Panc1 (cell line): ENCODE data around the gene TDRKH. TPM values are rescaled to one million over a fixed set of nuclear protein-coding genes. Genes with fewer than 3 reads are reported as not detected.

Experiments
- ATAC-seq: fragments of 200-7000 bp; cut with Tn5 transposase; 2 replicates; pipeline ENCODE4 v1.9.1; 2020; ENCODE audit warnings: mild to moderate bottlenecking, moderate library complexity
- BruUV-seq: library from RNA; stranded (reverse); fragments of 400-500 nt; replicated peaks from 2 replicates; lab custom pipeline; 2021; lab: Mats Ljungman, UMichigan
- CTCF ChIA-PET: fragments of 300-600 bp; sonication (Branson Sonifier 250); formaldehyde crosslinking; loops from one replicate; lab custom pipeline; 2022; ENCODE audit warnings: antibody characterized with exemption; lab: Charles Lee
- POLR2A ChIA-PET: fragments of 300-600 bp; sonication (Branson Sonifier 250); formaldehyde crosslinking; loops from one replicate; lab custom pipeline; 2022; ENCODE audit warnings: antibody characterized with exemption; lab: Charles Lee
- DNase-seq: peaks from one replicate; pipeline ENCODE4 v3.0.0-alpha.2; 2010; ENCODE audit warnings: low read depth, low spot score
- H3K27ac ChIP-seq: 2 replicates; pipeline ENCODE4 v1.5.1; 2011; ENCODE audit warnings: mild to moderate bottlenecking, low read length, inconsistent platforms
- H3K27me3 ChIP-seq: fragments of 200-500 bp; sonication (Bioruptor generic); 2 replicates; pipeline ENCODE4 v1.6.0; 2014; ENCODE audit warnings: low read length, inconsistent platforms; ENCODE audit not compliant: control insufficient read depth, insufficient read depth
- H3K36me3 ChIP-seq: fragments of 200-500 bp; sonication (Bioruptor generic); 2 replicates; pipeline ENCODE4 v1.5.1; 2014; ENCODE audit warnings: inconsistent platforms, mild to moderate bottlenecking, low read length, moderate library complexity; ENCODE audit not compliant: control insufficient read depth, insufficient read depth
- H3K4me1 ChIP-seq: 2 replicates; pipeline ENCODE4 v1.5.1; 2011; ENCODE audit warnings: inconsistent platforms, mild to moderate bottlenecking, low read length, moderate library complexity; ENCODE audit not compliant: control insufficient read depth, insufficient read depth
- H3K4me3 ChIP-seq, 2 experiments: 2 replicates each; pipeline ENCODE4 v1.5.1; 2011 to 2012; ENCODE audit warnings: low read depth in 2 of 2, low read length in 2 of 2, mild to moderate bottlenecking in 2 of 2, inconsistent platforms in 1 of 2, moderate library complexity in 1 of 2
- H3K9me3 ChIP-seq: fragments of 200-500 bp; sonication (Bioruptor generic); 2 replicates; pipeline ENCODE4 v1.5.1; 2014; ENCODE audit warnings: low read depth, mild to moderate bottlenecking, inconsistent platforms, low read length, moderate library complexity; ENCODE audit not compliant: control insufficient read depth, insufficient read depth
- CTCF ChIP-seq: fragments of 450-650 bp; IDR thresholded peaks from 2 replicates; pipeline ENCODE4 v1.5.1; 2017; ENCODE audit warnings: mild to moderate bottlenecking
- POLR2AphosphoS5 ChIP-seq: IDR thresholded peaks from 2 replicates; pipeline ENCODE4 v1.6.1; 2012; ENCODE audit warnings: mild to moderate bottlenecking, low read depth, low read length, moderate library complexity
- REST ChIP-seq, 2 experiments: IDR thresholded peaks; 2 replicates each; pipeline ENCODE4 v1.6.1; 2011 to 2012; ENCODE audit warnings: low read depth in 2 of 2, control low read depth in 1 of 2, low read length in 1 of 2, mild to moderate bottlenecking in 1 of 2, moderate library complexity in 1 of 2; ENCODE audit not compliant: insufficient read depth in 1 of 2
- SIN3A ChIP-seq: IDR thresholded peaks from 2 replicates; pipeline ENCODE4 v1.6.1; 2012; ENCODE audit warnings: low read depth, mild to moderate bottlenecking, low read length, moderate library complexity, borderline replicate concordance; ENCODE audit not compliant: insufficient read depth
- TCF7L2 ChIP-seq: IDR thresholded peaks from 2 replicates; pipeline ENCODE4 v1.6.1; 2011; ENCODE audit warnings: mild to moderate bottlenecking, low read depth, low read length, inconsistent platforms
- in situ Hi-C: cut with HindIII; loops from 2 replicates; pipeline ENCODE4 v1.10.0; 2016; ENCODE audit warnings: low sequenced_read_pairs, low pct_unique_long_range_greater_than_20kb
- intact Hi-C: fragments of 100-400 bp; cut with micrococcal nuclease; formaldehyde crosslinking; loops from one replicate; pipeline ENCODE4 v1.10.0; 2022; ENCODE audit not compliant: unreplicated experiment
- total RNA-seq: library from RNA; stranded (reverse); gene quantifications from one replicate; pipeline ENCODE4 v1.2.1, GENCODE V29; 2021; ENCODE audit not compliant: unreplicated experiment

TDRKH gene
- total RNA-seq, 1 experiment from 2014 or later = 33.6 TPM

- POLR2A ChIA-PET = no interaction called here
- ATAC-seq (no peak), DNase-seq (no peak)
- intact Hi-C loops = no loop called here
- H3K4me1 ChIP-seq = no peaks in the 10 kb centered on the region
- H3K36me3 ChIP-seq = no peaks in the 10 kb centered on the region
- H3K9me3 ChIP-seq = no peaks in the 10 kb centered on the region
- in situ Hi-C loops = no loop called here
- H3K4me3 ChIP-seq = no peak overlapping the region
- BruUV-seq = no TSS peak
- CTCF ChIA-PET = no interaction called here
- H3K27me3 ChIP-seq = no peaks in the 10 kb centered on the region
- no peak overlapping the region for H3K27ac ChIP-seq
- TF ChIP-seq TCF7L2 (no peak), SIN3A (no peak), REST (IDR thresholded peaks at IDR 0.05; ENCODE audit: insufficient read depth in 1 of 2, low read depth in 2 of 2, low read length in 1 of 2) (no peak), CTCF (no peak), POLR2AphosphoS5 (no peak)
These were observed 24.8 kb upstream of the TDRKH start for GRCh38 chr1:151814971-151815545.

DNA sequence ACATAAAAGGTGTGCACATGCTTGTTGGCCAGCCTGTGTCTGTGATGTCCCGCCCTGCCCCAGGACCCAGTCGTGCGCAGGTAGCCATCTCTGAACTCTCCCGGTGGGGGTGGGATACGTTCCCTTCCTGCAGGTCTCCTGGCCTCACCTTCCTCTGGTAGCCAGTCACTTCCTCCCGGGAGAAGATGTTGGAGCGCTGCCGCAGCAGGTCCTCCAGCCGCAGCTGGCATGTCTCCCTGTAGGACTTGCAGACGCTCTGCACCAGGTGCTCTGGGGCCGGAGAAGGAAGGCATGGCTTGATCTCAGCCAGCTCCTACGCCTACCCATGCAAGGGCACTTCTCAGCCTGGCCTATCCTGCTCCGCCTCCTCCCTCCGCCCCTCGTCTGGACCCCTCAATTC, 24.1 kb upstream of the TDRKH start:
- TF ChIP-seq REST (IDR thresholded peaks at IDR 0.05; ENCODE audit: insufficient read depth in 1 of 2, low read depth in 2 of 2, low read length in 1 of 2) = no peak
- no peak for TF ChIP-seq POLR2AphosphoS5
- no peak for TF ChIP-seq SIN3A
- no peak for TF ChIP-seq CTCF
- no peak for TF ChIP-seq TCF7L2
- Histone ChIP-seq H3K4me3 (no peak overlapping the region), H3K4me1 (peaks cover 2% of the 10 kb centered on the region; the same call in 1 of the 2 replicates), H3K27ac (no peak overlapping the region), H3K36me3 (no peaks in the 10 kb centered on the region), H3K27me3 (no peaks in the 10 kb centered on the region), H3K9me3 (no peaks in the 10 kb centered on the region)
- ChIA-PET POLR2A (no interaction called here), CTCF (no interaction called here)
- in situ Hi-C loops = no loop called here
- BruUV-seq = no TSS peak
- DNase-seq (no peak), ATAC-seq (no peak)
- intact Hi-C loops = no loop called here
